Measurements from ENCODE around the gene POC1A. TPM values are rescaled to one million over a fixed set of nuclear protein-coding genes. Genes with fewer than 3 reads are reported as not detected.

Gene POC1A
- total and polyA plus RNA-seq, 9 of the 15 experiments (the other 6 are each of a cell fraction or from before 2014, with no cell fraction given): 7.2 to 17.5 (median 12.1) TPM

- TF ChIP-seq STAG1 (CRISPR knock-in tag; IDR thresholded peaks at IDR 0.05; ENCODE audit: borderline replicate concordance) (no peak), ZNF133 (CRISPR knock-in tag; IDR thresholded peaks at IDR 0.05) (no peak), KLF16 (IDR thresholded peaks at IDR 0.05) (no peak), MTA3 (IDR thresholded peaks at IDR 0.05; ENCODE audit: borderline replicate concordance) (no peak), ZNF274 (IDR thresholded peaks at IDR 0.05; ENCODE audit: borderline replicate concordance, low read depth, low read length) (no peak), TAF15 (IDR thresholded peaks at IDR 0.05; ENCODE audit: low read depth, low read length) (no peak), HDGF (IDR thresholded peaks at IDR 0.05) (0 out of 2 replicates have a peak, but pooled peaks have one; percentile 48), ZNF174 (CRISPR knock-in tag; IDR thresholded peaks at IDR 0.05) (no peak), ATF1 (CRISPR knock-in tag; IDR thresholded peaks at IDR 0.05) (no peak), ATF1 (tag; IDR thresholded peaks at IDR 0.05) (no peak), ZBTB34 (CRISPR knock-in tag; IDR thresholded peaks at IDR 0.05) (no peak), ZNF589 (CRISPR knock-in tag; IDR thresholded peaks at IDR 0.05; ENCODE audit: low read depth) (0 out of 2 replicates have a peak, but pooled peaks have one; percentile 29), GABPB2 (CRISPR knock-in tag; conservative IDR thresholded peaks at IDR 0.05) (no peak), ZNF511 (CRISPR knock-in tag; IDR thresholded peaks at IDR 0.05) (no peak), ZBTB11 (CRISPR knock-in tag; IDR thresholded peaks at IDR 0.05) (0 out of 6 replicates have a peak, but pooled peaks of 1 of the 3 experiments have one; percentile 38), NRF1 (conservative IDR thresholded peaks at IDR 0.05 in 1 of 2, IDR thresholded peaks at IDR 0.05 in 1 of 2) (no peak), NKRF (IDR thresholded peaks at IDR 0.05; ENCODE audit: borderline replicate concordance) (no peak), PHF21A (IDR thresholded peaks at IDR 0.05; ENCODE audit: borderline replicate concordance, low read depth) (no peak), EZH2 (IDR thresholded peaks at IDR 0.05; ENCODE audit: borderline replicate concordance, low read depth, low read length) (no peak), THRB (CRISPR knock-in tag; conservative IDR thresholded peaks at IDR 0.05) (no peak)
Measured at GRCh38 chr3:52197499-52197841, 43.2 kb upstream of the POC1A start (continued).

All from K562 (cell line).